Measurements from ENCODE around the gene LAMA1.
A peak's percentile ranks its signal among the peaks of the same experiment; 100 is the strongest.

LAMA1 gene

GRCh38 chr18:7037470-7037869, 80.1 kb downstream of the LAMA1 start:
- TF ChIP-seq, protein P1, sequence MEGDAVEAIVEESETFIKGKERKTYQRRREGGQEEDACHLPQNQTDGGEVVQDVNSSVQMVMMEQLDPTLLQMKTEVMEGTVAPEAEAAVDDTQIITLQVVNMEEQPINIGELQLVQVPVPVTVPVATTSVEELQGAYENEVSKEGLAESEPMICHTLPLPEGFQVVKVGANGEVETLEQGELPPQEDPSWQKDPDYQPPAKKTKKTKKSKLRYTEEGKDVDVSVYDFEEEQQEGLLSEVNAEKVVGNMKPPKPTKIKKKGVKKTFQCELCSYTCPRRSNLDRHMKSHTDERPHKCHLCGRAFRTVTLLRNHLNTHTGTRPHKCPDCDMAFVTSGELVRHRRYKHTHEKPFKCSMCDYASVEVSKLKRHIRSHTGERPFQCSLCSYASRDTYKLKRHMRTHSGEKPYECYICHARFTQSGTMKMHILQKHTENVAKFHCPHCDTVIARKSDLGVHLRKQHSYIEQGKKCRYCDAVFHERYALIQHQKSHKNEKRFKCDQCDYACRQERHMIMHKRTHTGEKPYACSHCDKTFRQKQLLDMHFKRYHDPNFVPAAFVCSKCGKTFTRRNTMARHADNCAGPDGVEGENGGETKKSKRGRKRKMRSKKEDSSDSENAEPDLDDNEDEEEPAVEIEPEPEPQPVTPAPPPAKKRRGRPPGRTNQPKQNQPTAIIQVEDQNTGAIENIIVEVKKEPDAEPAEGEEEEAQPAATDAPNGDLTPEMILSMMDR (IDR thresholded peaks at IDR 0.05; ENCODE audit: insufficient read depth, low read depth, low read length, missing control alignments) = no peak
- no peak for DNase-seq (ENCODE audit: low read depth)
- no peak overlapping the region for H3K4me3 ChIP-seq (ENCODE audit: low read length)

DNA sequence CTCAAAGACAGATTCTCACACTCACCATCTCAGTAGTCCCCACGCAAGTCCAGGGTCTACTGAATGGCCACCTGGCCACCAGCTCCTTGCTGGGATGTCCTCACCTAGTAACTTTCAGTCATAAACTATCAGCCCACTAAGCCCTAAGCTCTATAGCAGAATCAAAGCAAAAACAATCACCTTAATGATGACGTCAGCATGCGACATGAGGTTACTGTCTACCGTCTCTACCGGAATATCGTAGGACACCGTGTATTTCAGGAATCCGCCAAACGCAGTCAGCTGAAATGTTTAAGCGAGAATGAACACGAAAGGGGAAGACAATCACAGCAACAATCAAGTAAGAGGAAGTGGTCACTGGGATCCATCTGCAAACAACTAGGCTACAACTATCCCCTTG, 81.8 kb downstream of the LAMA1 start:
- TF ChIP-seq, protein P1 (IDR thresholded peaks at IDR 0.05; ENCODE audit: insufficient read depth, low read depth, low read length, missing control alignments) = no peak
- no peak overlapping the region for H3K4me3 ChIP-seq (ENCODE audit: low read length)
- no peak for DNase-seq (ENCODE audit: low read depth)

GRCh38 chr18:7034924-7035323, 82.7 kb downstream of the LAMA1 start:
- no peak overlapping the region for H3K4me3 ChIP-seq (ENCODE audit: low read length)
- TF ChIP-seq, protein P1 (IDR thresholded peaks at IDR 0.05; ENCODE audit: insufficient read depth, low read depth, low read length, missing control alignments) = no peak
- DNase-seq (ENCODE audit: low read depth) = peak; percentile 14

- no peak for DNase-seq (ENCODE audit: low read depth)
- H3K4me3 ChIP-seq (ENCODE audit: low read length) = no peak overlapping the region
- TF ChIP-seq, protein P1 (IDR thresholded peaks at IDR 0.05; ENCODE audit: insufficient read depth, low read depth, low read length, missing control alignments) = no peak
Observed at GRCh38 chr18:7032537-7032936, 85.1 kb downstream of the LAMA1 start.

DNA sequence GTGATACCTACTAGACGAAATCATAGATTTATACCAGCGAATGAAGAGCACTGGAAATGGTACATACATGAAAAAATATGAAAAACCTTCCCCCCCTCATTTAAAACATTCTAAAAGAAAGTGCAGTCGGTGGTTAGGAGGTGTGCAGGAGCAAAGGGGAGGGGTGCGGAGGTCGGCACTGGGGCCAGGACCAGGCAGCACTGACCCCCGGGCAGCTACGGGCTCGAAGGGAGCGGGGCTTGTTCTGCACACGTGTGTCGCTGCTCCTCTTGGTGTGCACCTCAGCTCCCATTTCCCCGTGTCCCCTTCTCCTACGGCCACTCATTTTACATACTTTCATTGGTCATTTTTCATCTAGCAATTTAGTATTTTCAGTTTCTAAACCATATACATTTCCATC, 89.0 kb downstream of the LAMA1 start:
- no peak overlapping the region for H3K4me3 ChIP-seq (ENCODE audit: low read length)
- no peak for DNase-seq (ENCODE audit: low read depth)
- TF ChIP-seq, protein P1 (IDR thresholded peaks at IDR 0.05; ENCODE audit: insufficient read depth, low read depth, low read length, missing control alignments) = no peak

GRCh38 chr18:7025194-7025593, 92.4 kb downstream of the LAMA1 start:
- TF ChIP-seq, protein P1 (IDR thresholded peaks at IDR 0.05; ENCODE audit: insufficient read depth, low read depth, low read length, missing control alignments) = no peak
- H3K4me3 ChIP-seq (ENCODE audit: low read length) = no peak overlapping the region
- DNase-seq (ENCODE audit: low read depth) = no peak

DNA sequence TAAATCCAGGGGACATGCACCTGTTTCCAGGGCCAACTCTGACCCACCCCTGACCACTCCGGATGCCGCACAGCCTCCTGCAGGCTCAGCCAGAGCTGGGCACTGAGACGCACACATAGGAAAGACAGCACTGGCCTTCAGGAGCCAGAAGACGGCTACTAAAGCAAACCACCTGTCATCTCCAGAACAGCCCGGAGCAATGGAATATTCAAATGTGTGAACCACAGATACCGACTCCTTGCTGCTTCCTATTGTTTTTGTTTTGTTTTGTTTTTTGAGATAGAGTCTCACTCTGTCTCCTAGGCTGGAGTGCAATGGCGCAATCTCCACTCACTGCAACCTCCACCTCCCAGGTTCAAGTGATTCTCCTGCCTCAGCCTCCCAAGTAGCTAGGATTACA, 94.0 kb downstream of the LAMA1 start:
- H3K4me3 ChIP-seq (ENCODE audit: low read length) = no peak overlapping the region
- TF ChIP-seq, protein P1 (IDR thresholded peaks at IDR 0.05; ENCODE audit: insufficient read depth, low read depth, low read length, missing control alignments) = no peak
- no peak for DNase-seq (ENCODE audit: low read depth)

Measured in epithelial cell of esophagus (primary cell).